ENCODE data around the gene ERO1B.
A peak's percentile ranks its signal among the peaks of the same experiment; 100 is the strongest.

The ERO1B gene

GRCh38 chr1:236258114-236258622 is 23.6 kb downstream of the ERO1B start:
- no peak for DNase-seq (ENCODE audit: low read depth)
- TF ChIP-seq CTCF (conservative IDR thresholded peaks at IDR 0.05; ENCODE audit: control insufficient read depth, insufficient read depth, low read depth, low read length), result no peak
- H3K4me3 ChIP-seq (ENCODE audit: control insufficient read depth, low read depth, low read length), result no peak overlapping the region

DNA sequence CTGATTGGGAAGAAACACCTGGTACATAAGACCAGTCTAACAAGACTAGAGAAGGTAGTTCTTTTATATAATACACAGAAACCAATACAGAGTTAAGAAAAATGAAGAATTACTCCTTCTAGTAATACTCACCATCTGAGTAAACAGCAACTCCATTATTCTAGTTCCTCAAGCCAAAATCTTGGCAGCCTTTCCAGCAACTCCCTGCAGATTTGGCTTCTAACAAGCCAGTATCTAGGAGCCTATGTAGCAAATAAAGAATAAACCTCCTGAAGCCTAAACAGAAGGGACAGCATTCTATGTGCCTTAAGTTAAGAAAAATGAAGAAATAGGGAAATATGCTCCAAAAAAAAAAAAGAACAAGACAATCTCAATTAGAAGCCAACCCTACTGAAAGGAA is 24.5 kb downstream of the ERO1B start:
- TF ChIP-seq CTCF (conservative IDR thresholded peaks at IDR 0.05; ENCODE audit: control insufficient read depth, insufficient read depth, low read depth, low read length), result no peak
- no peak overlapping the region for H3K4me3 ChIP-seq (ENCODE audit: control insufficient read depth, low read depth, low read length)
- peak; percentile 10 for DNase-seq (ENCODE audit: low read depth)

DNA sequence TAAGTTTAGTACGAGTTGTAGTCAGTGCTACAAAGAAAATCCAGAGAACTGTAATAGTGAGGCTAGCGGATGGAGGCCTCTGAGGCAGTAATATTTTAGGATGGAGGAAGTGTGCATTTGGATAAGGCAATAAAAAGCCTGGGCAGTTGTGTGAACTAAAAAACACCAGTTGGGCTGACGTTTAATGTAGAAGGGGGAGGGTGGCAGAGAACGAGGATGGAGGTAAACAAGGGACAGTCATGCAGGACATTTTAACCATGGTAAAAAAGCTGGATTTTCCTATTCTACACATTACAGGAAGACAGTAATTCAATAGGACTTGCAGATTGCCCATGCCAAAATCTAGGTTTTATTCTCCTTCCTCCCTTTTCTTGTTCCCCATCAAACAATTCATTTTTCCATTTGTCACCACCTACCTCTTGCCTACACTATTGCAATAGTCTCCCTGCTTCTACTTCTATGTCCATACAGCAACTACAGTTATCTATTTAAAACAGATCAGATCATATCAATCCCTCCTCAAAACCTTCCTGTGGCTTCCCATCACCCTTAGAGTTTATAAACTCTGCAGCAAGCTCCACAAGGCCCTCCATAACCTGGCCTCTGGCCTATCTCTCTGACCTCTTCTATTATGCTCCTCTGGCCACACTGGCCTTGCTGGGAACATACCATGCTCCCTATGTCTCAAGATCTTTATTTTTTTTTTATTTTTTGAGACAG is 27.7 kb downstream of the ERO1B start:
- no peak for DNase-seq (ENCODE audit: low read depth)
- TF ChIP-seq CTCF (conservative IDR thresholded peaks at IDR 0.05; ENCODE audit: control insufficient read depth, insufficient read depth, low read depth, low read length), result no peak
- H3K4me3 ChIP-seq (ENCODE audit: control insufficient read depth, low read depth, low read length), result no peak overlapping the region

GRCh38 chr1:236253119-236253518 is 28.6 kb downstream of the ERO1B start:
- no peak for DNase-seq (ENCODE audit: low read depth)
- no peak for TF ChIP-seq CTCF (conservative IDR thresholded peaks at IDR 0.05; ENCODE audit: control insufficient read depth, insufficient read depth, low read depth, low read length)
- no peak overlapping the region for H3K4me3 ChIP-seq (ENCODE audit: control insufficient read depth, low read depth, low read length)

DNA sequence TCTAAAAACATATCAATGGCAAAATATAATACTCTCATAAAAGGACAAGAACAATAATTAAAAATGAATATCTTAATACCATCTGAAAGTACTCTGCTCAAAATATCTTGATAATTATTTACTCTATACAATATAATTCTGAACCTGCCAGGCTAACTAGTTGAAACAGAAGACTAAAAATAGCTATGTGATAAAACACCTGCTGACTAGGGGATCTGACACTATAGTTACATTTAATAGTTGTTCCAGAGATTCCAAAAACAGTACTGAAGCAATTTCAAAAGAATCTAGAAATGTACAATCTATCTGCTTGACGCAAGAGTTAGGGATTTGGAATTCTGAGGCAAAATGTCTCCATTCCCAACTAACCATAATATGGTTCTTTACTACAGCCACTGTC is 30.2 kb downstream of the ERO1B start:
- H3K4me3 ChIP-seq (ENCODE audit: control insufficient read depth, low read depth, low read length), result no peak overlapping the region
- no peak for DNase-seq (ENCODE audit: low read depth)
- TF ChIP-seq CTCF (conservative IDR thresholded peaks at IDR 0.05; ENCODE audit: control insufficient read depth, insufficient read depth, low read depth, low read length), result no peak

- no peak for DNase-seq (ENCODE audit: low read depth)
- no peak for TF ChIP-seq CTCF (conservative IDR thresholded peaks at IDR 0.05; ENCODE audit: control insufficient read depth, insufficient read depth, low read depth, low read length)
- no peak overlapping the region for H3K4me3 ChIP-seq (ENCODE audit: control insufficient read depth, low read depth, low read length)
Measured at GRCh38 chr1:236247286-236247685, 34.5 kb downstream of the ERO1B start.

All from fibroblast of mammary gland (primary cell).